Left lobe of liver (tissue), 2 donors: ENCODE results near the gene GSK3B. TPM values are rescaled to one million over a fixed set of nuclear protein-coding genes. Genes with fewer than 3 reads are reported as not detected.
A peak's percentile ranks its signal among the peaks of the same experiment; 100 is the strongest.

Source experiments
- ATAC-seq: fragments of 200-7000 bp; cut with Tn5 transposase; one replicate; pipeline ENCODE4 v1.9.1; 2020; ENCODE audit warnings: mild to moderate bottlenecking, moderate library complexity
- DNase-seq: peaks from one replicate; pipeline ENCODE4 v3.0.0-alpha.2; 2020; ENCODE audit warnings: low spot score
- total RNA-seq: library from RNA; stranded (reverse); gene quantifications from one replicate; pipeline ENCODE4 v1.2.1, GENCODE V29; 2021
- donor health status: DM: no; HTN: no; CAD: no; lungs with moderate emphysema.
- donor health status: DM: no; HTN: yes; CAD: no.

The GSK3B gene
- total RNA-seq, 1 donor from 2014 or later, result 12.7 TPM

GRCh38 chr3:119945291-119945690 is 149.0 kb downstream of the GSK3B start:
- no peak for DNase-seq
- no peak for ATAC-seq

GRCh38 chr3:119944091-119944490 is 150.2 kb downstream of the GSK3B start:
- no peak for DNase-seq
- ATAC-seq, result no peak

GRCh38 chr3:119939077-119939476 is 155.2 kb downstream of the GSK3B start:
- DNase-seq, result no peak
- no peak for ATAC-seq

- DNase-seq, result no peak
- peak; percentile 38 for ATAC-seq
Observed at GRCh38 chr3:119937229-119937628, 157.0 kb downstream of the GSK3B start.

- no peak for ATAC-seq
- no peak for DNase-seq
Observed at GRCh38 chr3:119934249-119934648, 160.0 kb downstream of the GSK3B start.

- no peak for DNase-seq
- ATAC-seq, result no peak
Observed at GRCh38 chr3:119933207-119933606, 161.0 kb downstream of the GSK3B start.

- peak; percentile 52 for ATAC-seq
Observed at GRCh38 chr3:119930286-119930685, 164.0 kb downstream of the GSK3B start.

GRCh38 chr3:119927190-119927589 is 167.1 kb downstream of the GSK3B start:
- DNase-seq (no peak), ATAC-seq (peak; percentile 68)

More at GRCh38 chr3:119930286-119930685, 164.0 kb downstream of the GSK3B start:
- DNase-seq, result no peak

- ATAC-seq, result peak; percentile 73
Observed at GRCh38 chr3:119924111-119925094, 169.8 kb downstream of the GSK3B start.

GRCh38 chr3:119918992-119919933 is 175.0 kb downstream of the GSK3B start:
- no peak for DNase-seq
- ATAC-seq, result peak; percentile 51

More at GRCh38 chr3:119924111-119925094, 169.8 kb downstream of the GSK3B start:
- DNase-seq, result no peak

GRCh38 chr3:119913021-119913420 is 181.2 kb downstream of the GSK3B start:
- ATAC-seq (no peak), DNase-seq (no peak)

- DNase-seq (no peak), ATAC-seq (no peak)
Observed at GRCh38 chr3:119912220-119912619, 182.0 kb downstream of the GSK3B start.

- ATAC-seq (no peak), DNase-seq (no peak)
Observed at GRCh38 chr3:119911748-119912147, 182.5 kb downstream of the GSK3B start.

GRCh38 chr3:119902061-119902460 is 192.2 kb downstream of the GSK3B start:
- no peak for DNase-seq
- ATAC-seq, result no peak

GRCh38 chr3:119901148-119901547 is 193.1 kb downstream of the GSK3B start:
- ATAC-seq (no peak), DNase-seq (no peak)

GRCh38 chr3:119899192-119899511 is 195.1 kb downstream of the GSK3B start:
- ATAC-seq, result no peak

GRCh38 chr3:119898478-119899191 is 195.6 kb downstream of the GSK3B start:
- no peak for DNase-seq
- ATAC-seq, result no peak

More at GRCh38 chr3:119899192-119899511, 195.1 kb downstream of the GSK3B start:
- no peak for DNase-seq

GRCh38 chr3:119894195-119894594 is 200.1 kb downstream of the GSK3B start:
- ATAC-seq, result no peak
- no peak for DNase-seq

GRCh38 chr3:119893769-119894168 is 200.5 kb downstream of the GSK3B start:
- ATAC-seq (no peak), DNase-seq (no peak)

- no peak for DNase-seq
- ATAC-seq, result peak; percentile 98
Observed at GRCh38 chr3:119891944-119892721, 202.1 kb downstream of the GSK3B start.
